Astrocyte of the spinal cord (primary cell): ENCODE results near the gene ARHGAP26.

Experiments
- DNase-seq: peaks from one replicate; pipeline ENCODE4 v3.0.0; 2011; ENCODE audit warnings: low read depth, low spot score
- H3K4me3 ChIP-seq: 2 replicates; pipeline ENCODE4 v1.5.1; 2011; ENCODE audit warnings: low read depth, mild to moderate bottlenecking, low read length, moderate library complexity
- in situ Hi-C: cut with HindIII; loops from 2 replicates; pipeline ENCODE4 v1.10.0; 2017; ENCODE audit warnings: low sequenced_read_pairs
- TF ChIP-seq, protein P1 (sequence below): IDR thresholded peaks from 2 replicates; pipeline ENCODE4 v1.5.1; 2012; ENCODE audit warnings: low read depth, mild to moderate bottlenecking, low read length, inconsistent platforms

The ARHGAP26 gene

DNA sequence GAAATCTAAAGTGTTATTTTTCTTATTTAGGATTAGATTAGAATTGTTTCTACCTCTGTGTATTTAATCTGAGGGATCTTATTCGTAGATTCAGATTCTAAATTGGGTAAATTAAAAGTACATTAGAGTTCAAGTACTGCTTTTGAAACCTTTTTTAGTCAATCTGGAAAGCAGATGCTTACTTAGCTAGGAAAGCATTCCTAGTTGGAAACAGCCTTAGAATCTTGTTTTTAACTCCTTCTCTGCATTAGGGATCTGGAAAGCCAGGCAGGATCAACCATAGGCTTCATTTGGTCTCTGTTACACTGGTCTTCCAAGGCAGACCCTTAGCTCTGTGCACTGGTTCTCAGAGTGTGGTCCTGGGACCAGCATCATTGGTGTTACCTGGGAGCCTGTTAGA is 385.9 kb downstream of the ARHGAP26 start:
- no peak for DNase-seq
- in situ Hi-C loops = no loop called here
- H3K4me3 ChIP-seq = no peak overlapping the region
- TF ChIP-seq, protein P1, sequence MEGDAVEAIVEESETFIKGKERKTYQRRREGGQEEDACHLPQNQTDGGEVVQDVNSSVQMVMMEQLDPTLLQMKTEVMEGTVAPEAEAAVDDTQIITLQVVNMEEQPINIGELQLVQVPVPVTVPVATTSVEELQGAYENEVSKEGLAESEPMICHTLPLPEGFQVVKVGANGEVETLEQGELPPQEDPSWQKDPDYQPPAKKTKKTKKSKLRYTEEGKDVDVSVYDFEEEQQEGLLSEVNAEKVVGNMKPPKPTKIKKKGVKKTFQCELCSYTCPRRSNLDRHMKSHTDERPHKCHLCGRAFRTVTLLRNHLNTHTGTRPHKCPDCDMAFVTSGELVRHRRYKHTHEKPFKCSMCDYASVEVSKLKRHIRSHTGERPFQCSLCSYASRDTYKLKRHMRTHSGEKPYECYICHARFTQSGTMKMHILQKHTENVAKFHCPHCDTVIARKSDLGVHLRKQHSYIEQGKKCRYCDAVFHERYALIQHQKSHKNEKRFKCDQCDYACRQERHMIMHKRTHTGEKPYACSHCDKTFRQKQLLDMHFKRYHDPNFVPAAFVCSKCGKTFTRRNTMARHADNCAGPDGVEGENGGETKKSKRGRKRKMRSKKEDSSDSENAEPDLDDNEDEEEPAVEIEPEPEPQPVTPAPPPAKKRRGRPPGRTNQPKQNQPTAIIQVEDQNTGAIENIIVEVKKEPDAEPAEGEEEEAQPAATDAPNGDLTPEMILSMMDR = no peak

DNA sequence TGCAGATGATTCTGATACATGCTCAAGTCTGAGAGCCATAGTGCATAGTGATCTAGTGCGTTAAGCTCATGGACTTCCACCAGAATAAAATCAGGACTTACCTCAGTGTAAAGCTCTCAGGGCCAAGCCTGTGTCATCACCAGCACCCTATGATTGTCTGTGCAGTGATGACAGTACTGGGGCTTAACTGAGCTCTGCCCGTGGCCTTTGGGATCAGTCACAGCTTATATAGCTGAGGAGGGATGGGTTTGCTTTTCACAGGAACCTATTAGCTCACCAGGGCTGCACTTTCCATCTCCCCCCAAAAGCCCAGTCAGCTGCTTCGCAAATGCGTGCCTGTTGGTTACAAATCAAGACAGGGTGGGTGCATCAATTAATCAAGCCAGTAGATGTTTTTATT is 386.4 kb downstream of the ARHGAP26 start:
- DNase-seq = no peak
- H3K4me3 ChIP-seq = no peak overlapping the region
- in situ Hi-C loops = no loop called here
- TF ChIP-seq, protein P1 = no peak

DNA sequence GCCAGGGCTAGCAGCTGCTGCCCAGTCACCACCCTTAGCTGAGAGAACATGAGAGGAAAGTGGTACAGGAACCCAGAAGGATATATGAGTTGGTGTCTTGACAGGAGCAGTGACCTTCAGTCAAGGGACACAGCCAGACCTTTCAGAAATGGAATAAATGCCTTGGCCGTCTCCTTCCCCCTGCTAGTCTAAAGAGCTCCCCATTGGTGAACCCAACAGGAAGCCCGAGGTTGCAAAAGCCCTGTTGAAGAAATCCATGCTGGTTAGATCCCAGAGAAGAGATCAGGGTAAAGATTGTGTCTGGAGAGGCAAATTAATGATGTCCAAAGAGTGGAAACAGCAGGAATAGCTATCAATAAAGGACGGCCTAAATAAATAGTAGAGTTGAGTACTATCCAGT is 388.9 kb downstream of the ARHGAP26 start:
- H3K4me3 ChIP-seq = no peak overlapping the region
- in situ Hi-C loops = no loop called here
- no peak for DNase-seq
- TF ChIP-seq, protein P1 = no peak

DNA sequence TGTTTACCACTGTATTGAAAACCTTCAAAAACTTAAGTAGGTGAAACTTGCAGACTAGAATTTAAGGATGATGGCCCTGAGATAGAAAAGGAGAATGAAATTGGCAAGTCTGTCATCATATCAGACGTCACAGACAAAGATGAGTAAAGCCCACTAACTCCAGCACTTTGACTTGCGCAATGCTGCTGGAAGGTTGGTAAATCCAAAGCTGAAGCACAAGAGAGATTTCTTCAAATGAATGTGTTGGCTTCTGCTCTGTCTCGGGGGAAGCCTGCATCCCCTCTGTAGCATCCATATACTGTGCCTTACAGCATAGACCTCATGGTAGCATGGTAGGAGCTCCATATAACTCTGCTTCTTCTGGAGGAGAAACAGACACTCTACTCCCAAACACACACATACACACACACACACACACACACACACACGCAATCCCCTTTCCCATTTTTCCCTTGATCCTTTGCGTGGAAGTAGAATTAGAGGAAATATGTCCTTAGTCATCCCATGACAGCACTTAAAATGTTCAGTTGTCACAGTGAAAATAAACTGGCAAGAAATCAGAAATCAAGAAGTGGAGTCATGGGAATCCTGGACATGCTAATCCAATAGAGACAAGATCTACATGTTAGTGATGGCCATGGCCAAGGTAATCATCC is 391.8 kb downstream of the ARHGAP26 start:
- in situ Hi-C loops = no loop called here

DNA sequence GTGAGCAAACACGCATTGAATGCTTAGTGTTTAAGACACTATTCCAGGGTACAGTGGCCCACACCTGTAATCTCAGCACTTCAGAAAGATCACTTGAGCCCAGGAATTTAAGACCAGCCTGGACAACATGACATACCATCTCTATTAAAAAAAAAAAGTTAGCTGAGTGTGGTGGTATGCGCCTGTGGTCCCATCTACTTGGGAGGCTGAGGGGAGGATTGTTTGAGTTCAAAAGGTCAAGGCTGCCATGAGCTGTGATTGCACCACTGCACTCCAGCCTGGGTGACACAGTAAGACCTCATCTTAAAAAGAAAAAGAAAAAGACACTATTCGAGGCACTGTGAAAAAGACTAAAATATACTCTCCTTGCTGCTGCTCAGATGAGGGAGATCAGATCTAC is 392.6 kb downstream of the ARHGAP26 start:
- TF ChIP-seq, protein P1 = no peak
- no peak for DNase-seq
- in situ Hi-C loops = no loop called here
- no peak overlapping the region for H3K4me3 ChIP-seq

More for the DNA sequence above, 391.8 kb downstream of the ARHGAP26 start:
- DNase-seq = no peak
- H3K4me3 ChIP-seq = no peak overlapping the region
- TF ChIP-seq, protein P1 = no peak

DNA sequence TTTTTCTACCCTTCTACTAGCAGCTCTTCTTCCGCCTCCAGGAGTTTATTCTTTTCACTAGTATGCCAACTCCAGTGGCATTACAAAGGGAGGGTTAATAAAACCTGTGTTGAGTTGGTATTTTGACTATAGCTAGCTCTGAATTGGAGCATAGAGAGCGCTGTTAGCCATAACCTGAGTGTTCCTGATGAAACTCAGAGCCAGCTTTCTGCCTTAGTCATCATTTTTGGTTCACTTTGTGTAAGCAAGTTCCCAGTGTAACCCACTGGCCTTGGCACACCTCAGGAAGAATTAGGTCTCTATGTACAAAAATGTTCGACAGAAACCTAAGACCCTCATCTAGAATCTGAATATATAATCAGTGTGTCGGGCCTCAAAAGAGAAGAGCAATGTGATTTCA is 394.4 kb downstream of the ARHGAP26 start:
- TF ChIP-seq, protein P1 = no peak
- in situ Hi-C loops = no loop called here
- DNase-seq = no peak
- H3K4me3 ChIP-seq = no peak overlapping the region
